GM12878 (cell line): Measurements from ENCODE around the gene C20orf96. TPM values are rescaled to one million over a fixed set of nuclear protein-coding genes. Genes with fewer than 3 reads are reported as not detected.

ENCODE experiments used
- ATAC-seq: fragments of 200-7000 bp; cut with Tn5 transposase; 3 replicates; pipeline ENCODE4 v1.9.1; 2020; ENCODE audit warnings: mild to moderate bottlenecking, moderate library complexity
- BruUV-seq: library from RNA; stranded (reverse); fragments of 400-500 nt; replicated peaks from 2 replicates; lab custom pipeline; 2021; lab: Mats Ljungman, UMichigan
- CTCF ChIA-PET: fragments of 300-600 bp; sonication (Branson Sonifier 250); formaldehyde crosslinking; extraction: SDS; loops from one replicate; lab custom pipeline; 2021; ENCODE audit warnings: inconsistent platforms; lab: Yijun Ruan, JAX
- POLR2A ChIA-PET: fragments of 350-600 bp; formaldehyde crosslinking; extraction: SDS; loops from one replicate; lab custom pipeline; 2021; ENCODE audit warnings: inconsistent platforms; lab: Charles Lee
- RAD21 ChIA-PET: fragments of 300-600 bp; sonication (Branson Sonifier 250); formaldehyde crosslinking; loops from one replicate; lab custom pipeline; 2023; ENCODE audit warnings: antibody characterized with exemption; ENCODE audit not compliant: unreplicated experiment; lab: Charles Lee
- SMC1A ChIA-PET: fragments of 300-600 bp; sonication (Branson Sonifier 250); formaldehyde crosslinking; loops from one replicate; lab custom pipeline; 2023; ENCODE audit not compliant: unreplicated experiment, uncharacterized antibody; lab: Charles Lee
- DNase-seq: peaks from one replicate; pipeline ENCODE4 v3.0.0-alpha.2; 2011; ENCODE audit warnings: low read depth, low spot score
- FAIRE-seq: peaks from 3 replicates; lab custom pipeline; 2011; peaks lifted over from hg19 to GRCh38; lab: Jason Lieb, UNC
- H2AFZ ChIP-seq: 2 replicates; pipeline ENCODE4 v1.6.0; 2011; ENCODE audit warnings: low read depth, low read length, control low read depth; ENCODE audit not compliant: control insufficient read depth
- H3K27ac ChIP-seq: 2 replicates; pipeline ENCODE4 v1.5.1; 2011; ENCODE audit warnings: control low read depth; ENCODE audit not compliant: control insufficient read depth, insufficient read depth
- H3K27me3 ChIP-seq, 2 experiments: replicated peaks in 1 of 2; 2 replicates each; pipeline versions ENCODE4 v1.6.0 to v1.6.1; 2011; ENCODE audit warnings: low read length in 1 of 2; ENCODE audit not compliant: control insufficient read depth in 2 of 2, insufficient read depth in 2 of 2
- H3K36me3 ChIP-seq, 2 experiments: 2 replicates each; pipeline ENCODE4 v1.5.1; 2011; ENCODE audit warnings: low read length in 1 of 2; ENCODE audit not compliant: control insufficient read depth in 2 of 2, insufficient read depth in 2 of 2
- H3K4me1 ChIP-seq: 2 replicates; pipeline ENCODE4 v1.6.1; 2011; ENCODE audit warnings: mild to moderate bottlenecking, low read length, moderate library complexity, mixed read lengths; ENCODE audit not compliant: control insufficient read depth, insufficient read depth
- H3K4me2 ChIP-seq: 2 replicates; pipeline ENCODE4 v1.6.0; 2011; ENCODE audit warnings: control low read depth; ENCODE audit not compliant: control insufficient read depth, insufficient read depth
- H3K4me3 ChIP-seq: fragments of 200-600 bp; sonication (generic); 2 replicates; pipeline ENCODE4 v1.5.1; 2016
- H3K79me2 ChIP-seq: 2 replicates; pipeline ENCODE4 v1.6.0; 2011; ENCODE audit warnings: low read length; ENCODE audit not compliant: control insufficient read depth, insufficient read depth
- H3K9ac ChIP-seq: 2 replicates; pipeline ENCODE4 v1.8.0; 2011; ENCODE audit warnings: low read length, control low read depth, mixed read lengths; ENCODE audit not compliant: control insufficient read depth, insufficient read depth
- H3K9me3 ChIP-seq: replicated peaks from 3 replicates; pipeline ENCODE4 v1.5.1; 2011; ENCODE audit warnings: mild to moderate bottlenecking, low read length; ENCODE audit not compliant: control insufficient read depth, insufficient read depth
- H4K20me1 ChIP-seq: 2 replicates; pipeline ENCODE4 v1.6.0; 2011; ENCODE audit not compliant: control insufficient read depth, insufficient read depth
- ATF2 ChIP-seq: IDR thresholded peaks from 2 replicates; pipeline ENCODE4 v1.6.1; 2012; ENCODE audit warnings: low read length, inconsistent platforms
- HDGF ChIP-seq: fragments of 450-650 bp; IDR thresholded peaks from 2 replicates; pipeline ENCODE4 v1.6.1; 2016; ENCODE audit warnings: antibody characterized with exemption
- POLR2A ChIP-seq: IDR thresholded peaks from 2 replicates; pipeline ENCODE4 v1.6.1; 2011; ENCODE audit warnings: low read depth, mild to moderate bottlenecking, low read length
- RBBP5 ChIP-seq: fragments of 200-600 bp; sonication (generic); conservative IDR thresholded peaks from 2 replicates; pipeline ENCODE4 v1.6.1; 2016
- ZNF217 ChIP-seq: fragments of 450-650 bp; IDR thresholded peaks from 2 replicates; pipeline ENCODE4 v1.6.1; 2017; ENCODE audit warnings: antibody characterized with exemption, mild to moderate bottlenecking
- WGBS: methylation state at CpG from one replicate; pipeline ENCODE4 v1.1.6; 2016; ENCODE audit warnings: low lambda C conversion rate; ENCODE audit not compliant: insufficient replicate concordance, insufficient coverage; ENCODE audit errors: missing lambda C conversion rate; 5-methylcytosine and 5-hydroxymethylcytosine counted together
- in situ Hi-C: fragments of 300-500 bp; cut with MboI; formaldehyde crosslinking; loops from 9 replicates; pipeline ENCODE4 v1.14.3; 2018; ENCODE audit warnings: mixed read lengths
- intact Hi-C: fragments of 100-400 bp; cut with micrococcal nuclease; formaldehyde crosslinking; loops from one replicate; pipeline ENCODE4 v1.14.2; 2022; ENCODE audit not compliant: unreplicated experiment
- polyA plus RNA-seq, 11 experiments: library from polyadenylated mRNA; depleted of rRNA in 4 of 11; unstranded in 6 of 11; stranded (reverse) in 5 of 11; fragments of >200 nt; fragmentation: Nextera tagmentation in 4 of 11; fragmentation: Illumina TruSeq in 1 of 11; extraction: Ambion mirVana in 4 of 11; extraction: Trizol in 1 of 11; gene quantifications; 1 replicate in 1 of 11; 2 replicates in 10 of 11; pipeline versions ENCODE4 v1.2.1 to v1.2.3, GENCODE V29; 2011 to 2016; ENCODE audit warnings: inconsistent platforms in 2 of 11, missing spikeins in 2 of 11, low read depth in 1 of 11
- total RNA-seq, 4 experiments: library from RNA; depleted of rRNA in 3 of 4; stranded (reverse); fragments of >200 nt in 3 of 4; fragmentation: Illumina TruSeq in 1 of 4; extraction: Trizol in 1 of 4; gene quantifications; 2 replicates each; pipeline versions ENCODE4 v1.2.1 to v1.2.3, GENCODE V29; 2013 to 2021

The C20orf96 gene
- total and polyA plus RNA-seq, 10 of the 15 experiments (the other 5 are each of a cell fraction or from before 2014, with no cell fraction given) = 1.4 to 8.6 (median 5.9) TPM

GRCh38 chr20:328975-329695 lies 38.6 kb upstream of the C20orf96 start:
- ChIA-PET POLR2A (interaction anchor here (0.7 to 1.2 kb wide), 3 partner anchors 18 to 101 kb away, joined by 3 to 4 read pairs (median 3); partner anchors contain the start of gene NRSN2), CTCF (interaction anchor here (0.6 to 4.6 kb wide), 14 partner anchors 9 to 121 kb away, joined by 3 to 59 read pairs (median 10); partner anchors contain the start of gene NRSN2), SMC1A (interaction anchor here (0.8 to 3.9 kb wide), 5 partner anchors 30 to 115 kb away, joined by 3 to 28 read pairs (median 7); no protein-coding TSS in a partner anchor), RAD21 (interaction anchor here (0.9 to 3.5 kb wide), 4 partner anchors 31 to 118 kb away, joined by 3 to 19 read pairs (median 5); no protein-coding TSS in a partner anchor)
- Histone ChIP-seq H3K36me3 (no peaks in the 10 kb centered on the region; a peak in 1 of 4 replicates), H3K27me3 (no peaks in the 10 kb centered on the region), H3K4me3 (no peak overlapping the region), H3K4me1 (peaks cover 15% of the 10 kb centered on the region), H3K9me3 (no peaks in the 10 kb centered on the region), H3K79me2 (peaks cover 11% of the 10 kb centered on the region), H3K9ac (no peak overlapping the region), H2AFZ (no peak overlapping the region), H3K4me2 (no peak overlapping the region), H4K20me1 (peaks cover 4% of the 10 kb centered on the region), H3K27ac (no peak overlapping the region)
- in situ Hi-C loops = no loop called here
- no peak for FAIRE-seq
- intact Hi-C loops = no loop called here
- no peak for TF ChIP-seq HDGF
- TF ChIP-seq RBBP5 = no peak
- no peak for TF ChIP-seq ATF2
- TF ChIP-seq POLR2A = peak; percentile 12; the same call in 1 of the 2 replicates
- TF ChIP-seq ZNF217 = no peak
- DNase-seq = no peak
- WGBS = 60% methylated on average over 7 of the region's 7 CpGs
- ATAC-seq = no peak
- BruUV-seq = no TSS peak
